ENCODE measurements around the gene GSTM5.

The GSTM5 gene

DNA sequence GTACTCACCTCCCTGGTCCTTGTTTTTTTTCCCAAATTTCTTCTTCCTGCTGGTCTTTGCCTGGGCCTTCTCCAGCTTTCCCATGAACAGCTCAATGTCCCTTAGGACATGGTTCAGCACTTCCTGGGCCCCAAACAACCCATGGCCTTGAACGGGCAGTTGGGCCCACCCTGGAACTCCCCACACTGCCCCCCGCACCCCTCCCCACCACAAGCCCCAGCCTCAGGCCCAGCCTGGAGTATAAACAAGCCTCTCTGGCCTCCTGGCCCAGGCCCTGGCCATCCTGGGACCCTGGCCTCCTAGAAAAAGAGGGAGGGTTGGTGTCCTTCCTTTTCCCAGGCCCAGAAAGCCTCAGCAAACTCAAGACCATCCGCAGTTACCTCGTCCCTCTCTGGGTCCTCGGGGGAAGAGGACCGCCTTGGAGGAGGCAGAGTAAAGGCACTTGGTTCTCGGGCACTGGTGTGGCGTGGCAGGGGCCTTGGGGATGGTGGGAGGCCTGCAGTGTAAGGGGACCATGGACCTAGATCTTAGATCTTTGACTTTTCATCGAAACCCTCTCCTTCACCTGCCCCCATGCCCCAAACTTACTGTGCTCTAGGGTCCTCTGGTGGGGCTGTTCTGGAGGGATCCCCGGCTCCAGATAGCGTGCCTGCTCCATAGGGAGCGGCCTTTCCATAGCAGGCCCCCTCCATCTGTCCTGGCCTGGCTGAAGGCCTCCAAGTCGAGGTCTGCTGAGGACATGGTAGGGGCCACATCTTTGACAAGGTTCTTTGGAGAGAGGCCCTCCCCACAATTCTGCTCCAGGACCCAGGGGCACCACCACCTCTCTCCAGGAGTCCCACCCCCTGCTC lies 46.1 kb downstream of the GSTM5 start:
- TF ChIP-seq, protein P1, sequence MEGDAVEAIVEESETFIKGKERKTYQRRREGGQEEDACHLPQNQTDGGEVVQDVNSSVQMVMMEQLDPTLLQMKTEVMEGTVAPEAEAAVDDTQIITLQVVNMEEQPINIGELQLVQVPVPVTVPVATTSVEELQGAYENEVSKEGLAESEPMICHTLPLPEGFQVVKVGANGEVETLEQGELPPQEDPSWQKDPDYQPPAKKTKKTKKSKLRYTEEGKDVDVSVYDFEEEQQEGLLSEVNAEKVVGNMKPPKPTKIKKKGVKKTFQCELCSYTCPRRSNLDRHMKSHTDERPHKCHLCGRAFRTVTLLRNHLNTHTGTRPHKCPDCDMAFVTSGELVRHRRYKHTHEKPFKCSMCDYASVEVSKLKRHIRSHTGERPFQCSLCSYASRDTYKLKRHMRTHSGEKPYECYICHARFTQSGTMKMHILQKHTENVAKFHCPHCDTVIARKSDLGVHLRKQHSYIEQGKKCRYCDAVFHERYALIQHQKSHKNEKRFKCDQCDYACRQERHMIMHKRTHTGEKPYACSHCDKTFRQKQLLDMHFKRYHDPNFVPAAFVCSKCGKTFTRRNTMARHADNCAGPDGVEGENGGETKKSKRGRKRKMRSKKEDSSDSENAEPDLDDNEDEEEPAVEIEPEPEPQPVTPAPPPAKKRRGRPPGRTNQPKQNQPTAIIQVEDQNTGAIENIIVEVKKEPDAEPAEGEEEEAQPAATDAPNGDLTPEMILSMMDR (conservative IDR thresholded peaks at IDR 0.05; ENCODE audit: low read length): no peak
- TF ChIP-seq EZH2phosphoT487 (IDR thresholded peaks at IDR 0.05; ENCODE audit: borderline replicate concordance): no peak
- Histone ChIP-seq H4K20me1 (ENCODE audit: insufficient read depth, low read length, poor library complexity, severe bottlenecking) (no peaks in the 10 kb centered on the region), H3K79me2 (ENCODE audit: insufficient read depth, low read length) (no peaks in the 10 kb centered on the region), H3K4me3 (ENCODE audit: low read length, poor library complexity, severe bottlenecking) (no peak overlapping the region), H3F3A (ENCODE audit: low read depth) (no peaks in the 10 kb centered on the region), H3K27me3 (ENCODE audit: insufficient read depth, low read length, poor library complexity, severe bottlenecking) (no peaks in the 10 kb centered on the region), H3K36me3 (ENCODE audit: insufficient read depth, low read length) (no peaks in the 10 kb centered on the region), H3K4me2 (ENCODE audit: low read depth, low read length, poor library complexity, severe bottlenecking) (no peak overlapping the region), H2AFZ (ENCODE audit: low read length) (no peak overlapping the region), H3K4me1 (ENCODE audit: insufficient read depth, low read length, poor library complexity, severe bottlenecking) (peaks cover 3% of the 10 kb centered on the region), H3K9ac (ENCODE audit: low read depth, low read length, poor library complexity, severe bottlenecking) (no peak overlapping the region), H3K9me3 (ENCODE audit: insufficient read depth, low read depth, low read length) (no peaks in the 10 kb centered on the region), H3K9me2 (replicated peaks; ENCODE audit: low read depth, low read length) (no peaks in the 10 kb centered on the region)

DNA sequence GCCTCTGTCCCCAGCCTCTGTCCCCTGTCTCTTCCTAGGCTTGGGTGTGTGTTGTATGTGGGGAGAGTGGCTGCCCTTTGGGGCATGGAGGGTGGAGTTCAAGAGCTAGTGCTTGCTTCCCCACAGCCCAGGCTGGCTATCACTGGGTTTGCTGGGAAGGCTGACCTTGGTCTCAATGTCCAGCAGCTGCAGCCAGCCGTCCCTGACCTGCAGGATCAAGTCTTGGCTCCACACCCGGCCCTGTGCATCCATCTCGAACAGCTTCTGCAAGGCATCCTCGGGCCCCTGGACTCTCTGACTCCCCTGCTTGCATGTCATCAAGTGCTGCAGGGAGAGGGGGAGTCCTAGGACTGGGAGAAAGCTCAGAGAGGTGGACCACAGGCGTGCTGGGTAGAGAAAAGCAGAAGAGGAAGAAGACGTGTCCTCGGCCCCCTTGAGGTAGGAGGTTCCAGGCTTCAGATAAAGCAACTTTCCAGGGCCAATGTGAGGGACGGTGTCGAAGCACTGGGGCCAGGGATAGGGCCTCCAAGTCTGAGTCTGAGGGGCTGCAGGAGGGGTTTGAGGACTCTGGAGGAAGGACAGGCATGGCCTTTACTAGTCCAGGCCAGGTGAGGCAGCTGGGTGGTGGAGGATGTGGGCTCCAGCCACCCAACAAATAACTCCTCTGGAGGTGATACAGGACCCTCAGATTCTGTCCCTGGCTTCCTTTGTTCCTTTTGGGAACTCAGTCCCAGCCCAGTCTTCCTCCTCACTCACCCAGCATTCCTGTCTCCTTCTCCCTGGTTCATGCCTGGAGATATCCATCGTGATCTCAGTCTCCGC lies 47.7 kb downstream of the GSTM5 start:
- H3K4me3 ChIP-seq (ENCODE audit: low read length, poor library complexity, severe bottlenecking): no peak overlapping the region
- H3K4me1 ChIP-seq (ENCODE audit: insufficient read depth, low read length, poor library complexity, severe bottlenecking): peaks cover 17% of the 10 kb centered on the region
- H3K79me2 ChIP-seq (ENCODE audit: insufficient read depth, low read length): no peaks in the 10 kb centered on the region
- H3K9me2 ChIP-seq (replicated peaks; ENCODE audit: low read depth, low read length): no peaks in the 10 kb centered on the region
- H3K9me3 ChIP-seq (ENCODE audit: insufficient read depth, low read depth, low read length): no peaks in the 10 kb centered on the region
- TF ChIP-seq, protein P1 (conservative IDR thresholded peaks at IDR 0.05; ENCODE audit: low read length): no peak
- no peak for TF ChIP-seq EZH2phosphoT487 (IDR thresholded peaks at IDR 0.05; ENCODE audit: borderline replicate concordance)
- no peaks in the 10 kb centered on the region for H4K20me1 ChIP-seq (ENCODE audit: insufficient read depth, low read length, poor library complexity, severe bottlenecking)
- H3K27me3 ChIP-seq (ENCODE audit: insufficient read depth, low read length, poor library complexity, severe bottlenecking): no peaks in the 10 kb centered on the region
- no peak overlapping the region for H3K4me2 ChIP-seq (ENCODE audit: low read depth, low read length, poor library complexity, severe bottlenecking)
- H3K9ac ChIP-seq (ENCODE audit: low read depth, low read length, poor library complexity, severe bottlenecking): no peak overlapping the region
- no peaks in the 10 kb centered on the region for H3F3A ChIP-seq (ENCODE audit: low read depth)
- no peaks in the 10 kb centered on the region for H3K36me3 ChIP-seq (ENCODE audit: insufficient read depth, low read length)
- H2AFZ ChIP-seq (ENCODE audit: low read length): no peak overlapping the region

DNA sequence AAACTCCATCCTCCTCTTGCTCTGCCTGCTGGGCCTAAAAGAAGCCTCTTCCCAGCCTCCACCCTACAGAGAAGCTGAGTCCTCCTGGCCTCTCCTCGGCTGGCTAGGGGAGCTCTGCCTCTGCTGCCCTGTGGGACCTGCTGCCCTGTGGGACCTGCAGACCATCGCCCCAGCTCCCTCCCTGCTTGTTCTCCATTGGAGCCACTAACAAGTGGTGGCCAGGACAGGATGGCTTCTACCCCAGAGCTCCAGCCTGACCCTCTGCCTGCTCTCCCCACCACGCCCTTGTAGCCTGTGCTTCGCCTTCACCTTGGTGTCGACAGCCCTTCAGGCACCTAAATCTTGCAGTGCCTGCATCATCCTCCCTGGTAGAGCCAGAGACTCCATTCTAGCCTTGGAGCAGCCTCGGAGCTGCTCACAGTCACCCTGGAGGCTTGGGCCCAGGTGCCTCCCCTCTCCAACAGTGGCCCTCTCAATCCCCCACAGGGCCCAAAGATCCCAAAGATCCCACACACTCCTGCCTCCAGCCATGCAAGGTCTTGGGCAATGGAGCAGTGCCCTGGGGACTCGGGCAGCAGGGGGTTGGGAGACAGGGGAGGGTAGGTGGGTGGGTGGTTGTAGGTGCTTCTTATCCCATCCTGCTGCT lies 48.7 kb downstream of the GSTM5 start:
- no peaks in the 10 kb centered on the region for H3K27me3 ChIP-seq (ENCODE audit: insufficient read depth, low read length, poor library complexity, severe bottlenecking)
- no peaks in the 10 kb centered on the region for H3F3A ChIP-seq (ENCODE audit: low read depth)
- peaks cover 17% of the 10 kb centered on the region for H3K4me1 ChIP-seq (ENCODE audit: insufficient read depth, low read length, poor library complexity, severe bottlenecking)
- H3K4me2 ChIP-seq (ENCODE audit: low read depth, low read length, poor library complexity, severe bottlenecking): no peak overlapping the region
- no peaks in the 10 kb centered on the region for H3K36me3 ChIP-seq (ENCODE audit: insufficient read depth, low read length)
- H3K9me2 ChIP-seq (replicated peaks; ENCODE audit: low read depth, low read length): no peaks in the 10 kb centered on the region
- H3K79me2 ChIP-seq (ENCODE audit: insufficient read depth, low read length): no peaks in the 10 kb centered on the region
- H3K9ac ChIP-seq (ENCODE audit: low read depth, low read length, poor library complexity, severe bottlenecking): no peak overlapping the region
- H3K4me3 ChIP-seq (ENCODE audit: low read length, poor library complexity, severe bottlenecking): no peak overlapping the region
- no peaks in the 10 kb centered on the region for H3K9me3 ChIP-seq (ENCODE audit: insufficient read depth, low read depth, low read length)
- H2AFZ ChIP-seq (ENCODE audit: low read length): no peak overlapping the region
- H4K20me1 ChIP-seq (ENCODE audit: insufficient read depth, low read length, poor library complexity, severe bottlenecking): no peaks in the 10 kb centered on the region
- TF ChIP-seq EZH2phosphoT487 (IDR thresholded peaks at IDR 0.05; ENCODE audit: borderline replicate concordance): no peak

Measured in Loucy (cell line).